HG02759 (cell line): Measurements from ENCODE around the gene PSMD12.
"Not testable (repeated sequence)": the region's sequence is repeated elsewhere in the genome, so short reads cannot be mapped to it uniquely, and the experiment has no call there.

Experiments
- ATAC-seq: cut with Tn5 transposase; IDR thresholded peaks from one replicate; pipeline ENCODE4 v1.9.1; 2021; ENCODE audit warnings: mild to moderate bottlenecking, moderate library complexity; ENCODE audit not compliant: unreplicated experiment

PSMD12 gene

GRCh38 chr17:67315865-67316264, 50.5 kb downstream of the PSMD12 start:
- ATAC-seq = no peak

GRCh38 chr17:67312265-67312664, 54.1 kb downstream of the PSMD12 start:
- no peak for ATAC-seq

GRCh38 chr17:67311575-67311974, 54.8 kb downstream of the PSMD12 start:
- no peak for ATAC-seq

- ATAC-seq = no peak
Measured at GRCh38 chr17:67310406-67310805, 56.0 kb downstream of the PSMD12 start.

GRCh38 chr17:67305446-67306235, 60.7 kb downstream of the PSMD12 start:
- not testable (repeated sequence) for ATAC-seq

GRCh38 chr17:67297454-67297960, 68.9 kb downstream of the PSMD12 start:
- ATAC-seq = no peak

GRCh38 chr17:67294451-67295199, 71.8 kb downstream of the PSMD12 start:
- no peak for ATAC-seq

GRCh38 chr17:67293251-67294203, 72.8 kb downstream of the PSMD12 start:
- ATAC-seq = peak; percentile 81

- no peak for ATAC-seq
Measured at GRCh38 chr17:67290711-67291291, 75.6 kb downstream of the PSMD12 start.

GRCh38 chr17:67290244-67290643, 76.1 kb downstream of the PSMD12 start:
- ATAC-seq = no peak

- ATAC-seq = no peak
Measured at GRCh38 chr17:67289181-67289876, 77.0 kb downstream of the PSMD12 start.
